HG03095 (cell line): ENCODE results near the gene CDH19.

Experiments
- ATAC-seq: cut with Tn5 transposase; IDR thresholded peaks from one replicate; pipeline ENCODE4 v1.9.1; 2021; ENCODE audit warnings: moderate library complexity; ENCODE audit not compliant: unreplicated experiment

Gene CDH19

GRCh38 chr18:66603941-66604627 lies at the start of gene CDH19:
Gene CDH19, minus strand, starts transcription at chr18:66604090. Its CDS starts 31,886 bp downstream, at chr18:66572204.
- ATAC-seq = no peak

GRCh38 chr18:66647671-66648070 lies 43.8 kb upstream of the CDH19 start:
- no peak for ATAC-seq

- ATAC-seq = no peak
Observed at GRCh38 chr18:66646609-66647008, 42.7 kb upstream of the CDH19 start.

GRCh38 chr18:66645983-66646382 lies 42.1 kb upstream of the CDH19 start:
- no peak for ATAC-seq

GRCh38 chr18:66641056-66641455 lies 37.2 kb upstream of the CDH19 start:
- no peak for ATAC-seq

- no peak for ATAC-seq
Observed at GRCh38 chr18:66640431-66640830, 36.5 kb upstream of the CDH19 start.

- no peak for ATAC-seq
Observed at GRCh38 chr18:66638856-66639629, 35.2 kb upstream of the CDH19 start.

- no peak for ATAC-seq
Observed at GRCh38 chr18:66635342-66635741, 31.5 kb upstream of the CDH19 start.

- no peak for ATAC-seq
Observed at GRCh38 chr18:66632756-66633155, 28.9 kb upstream of the CDH19 start.

GRCh38 chr18:66630831-66631230 lies 26.9 kb upstream of the CDH19 start:
- ATAC-seq = no peak

- no peak for ATAC-seq
Observed at GRCh38 chr18:66623821-66624220, 19.9 kb upstream of the CDH19 start.

- no peak for ATAC-seq
Observed at GRCh38 chr18:66621816-66622576, 18.1 kb upstream of the CDH19 start.

GRCh38 chr18:66616523-66616983 lies 12.7 kb upstream of the CDH19 start:
- ATAC-seq = peak; percentile 62

GRCh38 chr18:66615176-66615575 lies 11.3 kb upstream of the CDH19 start:
- no peak for ATAC-seq

GRCh38 chr18:66607632-66608031 lies 3.7 kb upstream of the CDH19 start:
- ATAC-seq = no peak

- no peak for ATAC-seq
Observed at GRCh38 chr18:66601649-66602048, 2.2 kb downstream of the CDH19 start.

GRCh38 chr18:66599190-66599589 lies 4.7 kb downstream of the CDH19 start:
- no peak for ATAC-seq

- no peak for ATAC-seq
Observed at GRCh38 chr18:66587430-66587829, 16.5 kb downstream of the CDH19 start.

GRCh38 chr18:66582211-66582610 lies 21.7 kb downstream of the CDH19 start:
- no peak for ATAC-seq

- ATAC-seq = no peak
Observed at GRCh38 chr18:66575263-66575662, 28.6 kb downstream of the CDH19 start.

GRCh38 chr18:66571845-66572244 lies 32.0 kb downstream of the CDH19 start:
- no peak for ATAC-seq

- no peak for ATAC-seq
Observed at GRCh38 chr18:66566616-66567015, 37.3 kb downstream of the CDH19 start.
